A673 (cell line): ENCODE data around the gene MOSMO. TPM values are rescaled to one million over a fixed set of nuclear protein-coding genes. Genes with fewer than 3 reads are reported as not detected.
A peak's percentile ranks its signal among the peaks of the same experiment; 100 is the strongest.

ENCODE experiments used
- BruUV-seq: library from RNA; stranded (reverse); fragments of 400-500 nt; replicated peaks from 2 replicates; lab custom pipeline; 2021; lab: Mats Ljungman, UMichigan
- CTCF ChIA-PET: fragments of 300-600 bp; sonication (Branson Sonifier 250); formaldehyde crosslinking; loops from one replicate; lab custom pipeline; 2022; ENCODE audit warnings: antibody characterized with exemption; lab: Charles Lee
- POLR2A ChIA-PET: fragments of 300-600 bp; sonication (Branson Sonifier 250); formaldehyde crosslinking; loops from one replicate; lab custom pipeline; 2022; ENCODE audit warnings: antibody characterized with exemption; ENCODE audit not compliant: low non-redundant PET; lab: Charles Lee
- DNase-seq: peaks from one replicate; pipeline ENCODE4 v3.0.0-alpha.2; 2015; ENCODE audit warnings: low spot score
- H3K27ac ChIP-seq: fragments of 200-600 bp; sonication (generic); 2 replicates; pipeline ENCODE4 v1.5.1; 2016; ENCODE audit warnings: mixed run types, low read depth, mild to moderate bottlenecking, mixed read lengths, antibody characterized with exemption, low read length; ENCODE audit not compliant: poor library complexity, severe bottlenecking
- H3K27me3 ChIP-seq: fragments of 200-600 bp; sonication (generic); replicated peaks from 2 replicates; pipeline ENCODE4 v1.6.1; 2017; ENCODE audit warnings: mixed run types, low read depth, mild to moderate bottlenecking, mixed read lengths, antibody characterized with exemption, low read length; ENCODE audit not compliant: insufficient read depth, poor library complexity
- H3K36me3 ChIP-seq: fragments of 200-600 bp; sonication (generic); 2 replicates; pipeline ENCODE4 v1.6.1; 2016; ENCODE audit warnings: mixed run types, mild to moderate bottlenecking, mixed read lengths, antibody characterized with exemption, low read length; ENCODE audit not compliant: insufficient read depth, poor library complexity, severe bottlenecking
- H3K4me1 ChIP-seq: fragments of 200-600 bp; sonication (generic); 2 replicates; pipeline ENCODE4 v1.6.1; 2017; ENCODE audit warnings: mixed run types, mild to moderate bottlenecking, mixed read lengths, antibody characterized with exemption, low read length; ENCODE audit not compliant: insufficient read depth, poor library complexity, severe bottlenecking
- H3K4me3 ChIP-seq: fragments of 200-600 bp; sonication (generic); 2 replicates; pipeline ENCODE4 v1.5.1; 2016; ENCODE audit warnings: low read depth, mixed run types, mild to moderate bottlenecking, mixed read lengths, low read length; ENCODE audit not compliant: poor library complexity, severe bottlenecking
- H3K9me3 ChIP-seq: fragments of 200-600 bp; sonication (generic); 2 replicates; pipeline ENCODE4 v1.6.1; 2016; ENCODE audit warnings: mixed run types, low read depth, mild to moderate bottlenecking, mixed read lengths, antibody characterized with exemption, low read length; ENCODE audit not compliant: poor library complexity, severe bottlenecking
- EZH2 ChIP-seq: fragments of 200-600 bp; sonication (generic); IDR thresholded peaks from 2 replicates; pipeline ENCODE4 v1.6.1; 2017; ENCODE audit warnings: borderline replicate concordance, low read depth, mild to moderate bottlenecking, mixed read lengths, antibody characterized with exemption, low read length; ENCODE audit not compliant: poor library complexity, severe bottlenecking
- intact Hi-C: fragments of 100-400 bp; cut with micrococcal nuclease; formaldehyde crosslinking; loops from one replicate; pipeline ENCODE4 v1.10.0; 2022; ENCODE audit not compliant: unreplicated experiment
- total RNA-seq: library from RNA; stranded (reverse); gene quantifications from 2 replicates; pipeline ENCODE4 v1.2.3, GENCODE V29; 2021
- TF ChIP-seq, protein P1 (sequence below): fragments of 300-800, 200-600 bp; sonication (generic); conservative IDR thresholded peaks from 2 replicates; pipeline ENCODE4 v1.5.1; 2017; ENCODE audit warnings: low read depth, mild to moderate bottlenecking, antibody characterized with exemption, low read length, moderate library complexity, mixed read lengths

MOSMO gene
- total RNA-seq, 1 experiment from 2014 or later, result 14.6 TPM

DNA sequence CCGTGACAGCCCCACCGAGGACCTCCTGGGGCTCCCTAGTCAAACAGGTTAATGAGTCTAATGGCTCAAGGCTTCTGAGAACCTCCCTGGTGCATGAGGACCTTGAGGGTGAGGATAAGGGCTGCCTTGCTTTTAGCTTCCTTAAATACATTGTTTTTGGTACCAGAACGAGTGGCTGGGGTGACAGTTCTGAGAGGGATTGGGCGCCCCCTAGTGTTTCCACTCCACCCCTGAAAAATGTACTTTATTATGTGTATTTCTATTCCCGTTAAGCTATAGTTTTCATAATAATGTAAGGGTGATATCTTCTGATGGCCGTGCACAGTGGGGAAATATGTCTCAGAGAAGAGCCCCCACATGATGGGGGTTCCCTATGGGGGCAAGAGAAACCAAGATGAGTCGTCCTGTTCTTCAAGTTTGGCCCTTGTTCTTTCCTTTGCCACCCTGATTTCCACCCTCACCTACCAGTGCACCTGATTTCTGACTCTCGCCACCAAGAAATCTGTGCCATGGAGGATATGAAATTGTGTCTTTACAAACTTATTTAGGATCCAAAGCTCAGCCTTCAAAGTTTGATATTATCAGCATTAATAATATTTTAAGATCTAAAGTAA, 69.9 kb downstream of the MOSMO start:
- TF ChIP-seq, protein P1, sequence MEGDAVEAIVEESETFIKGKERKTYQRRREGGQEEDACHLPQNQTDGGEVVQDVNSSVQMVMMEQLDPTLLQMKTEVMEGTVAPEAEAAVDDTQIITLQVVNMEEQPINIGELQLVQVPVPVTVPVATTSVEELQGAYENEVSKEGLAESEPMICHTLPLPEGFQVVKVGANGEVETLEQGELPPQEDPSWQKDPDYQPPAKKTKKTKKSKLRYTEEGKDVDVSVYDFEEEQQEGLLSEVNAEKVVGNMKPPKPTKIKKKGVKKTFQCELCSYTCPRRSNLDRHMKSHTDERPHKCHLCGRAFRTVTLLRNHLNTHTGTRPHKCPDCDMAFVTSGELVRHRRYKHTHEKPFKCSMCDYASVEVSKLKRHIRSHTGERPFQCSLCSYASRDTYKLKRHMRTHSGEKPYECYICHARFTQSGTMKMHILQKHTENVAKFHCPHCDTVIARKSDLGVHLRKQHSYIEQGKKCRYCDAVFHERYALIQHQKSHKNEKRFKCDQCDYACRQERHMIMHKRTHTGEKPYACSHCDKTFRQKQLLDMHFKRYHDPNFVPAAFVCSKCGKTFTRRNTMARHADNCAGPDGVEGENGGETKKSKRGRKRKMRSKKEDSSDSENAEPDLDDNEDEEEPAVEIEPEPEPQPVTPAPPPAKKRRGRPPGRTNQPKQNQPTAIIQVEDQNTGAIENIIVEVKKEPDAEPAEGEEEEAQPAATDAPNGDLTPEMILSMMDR, result peak; percentile 93
- no peak for TF ChIP-seq EZH2
- peak; percentile 74 for DNase-seq
- ChIA-PET POLR2A (no interaction called here), CTCF (interaction anchor here (0.6 to 4.0 kb wide), 20 partner anchors 9 to 319 kb away, joined by 3 to 89 read pairs (median 4); partner anchors contain the start of genes MOSMO, PDZD9 and VWA3A)
- BruUV-seq, result no TSS peak
- H3K27ac ChIP-seq, result no peak overlapping the region
- H3K9me3 ChIP-seq, result no peaks in the 10 kb centered on the region
- H3K36me3 ChIP-seq, result no peaks in the 10 kb centered on the region
- H3K4me1 ChIP-seq, result no peaks in the 10 kb centered on the region
- no peak overlapping the region for H3K4me3 ChIP-seq
- intact Hi-C loops, result loop anchor here (1.0 kb wide), 1 partner anchor 77 kb away; the partner anchor contains the start of gene PDZD9
- H3K27me3 ChIP-seq, result no peaks in the 10 kb centered on the region

DNA sequence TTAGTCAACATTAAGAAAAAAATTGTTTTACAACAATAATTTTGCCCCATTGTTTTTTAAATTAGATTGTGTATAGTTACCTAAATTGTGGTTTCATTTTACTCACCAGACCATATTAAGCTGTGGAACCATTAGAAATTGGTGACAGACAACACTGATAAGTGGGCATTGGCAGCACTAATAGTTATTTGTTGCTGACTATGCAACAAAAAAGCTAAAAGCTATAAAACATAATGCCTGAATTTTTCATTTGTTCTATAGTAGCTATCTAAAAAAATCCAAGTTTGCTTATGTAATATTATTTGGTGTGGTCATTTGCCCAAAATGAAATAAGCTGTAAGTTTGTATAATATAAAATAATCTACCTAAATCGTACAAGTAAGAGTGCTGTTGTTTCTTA, 70.7 kb downstream of the MOSMO start:
- BruUV-seq, result no TSS peak
- TF ChIP-seq EZH2, result no peak
- TF ChIP-seq, protein P1, result no peak
- intact Hi-C loops, result no loop called here
- POLR2A ChIA-PET, result no interaction called here
- Histone ChIP-seq H3K9me3 (no peaks in the 10 kb centered on the region), H3K4me1 (no peaks in the 10 kb centered on the region), H3K27me3 (no peaks in the 10 kb centered on the region), H3K27ac (no peak overlapping the region), H3K4me3 (no peak overlapping the region), H3K36me3 (no peaks in the 10 kb centered on the region)
- no peak for DNase-seq
- CTCF ChIA-PET, result interaction anchor here (0.5 to 4.0 kb wide), 5 partner anchors 20 to 128 kb away, joined by 3 to 89 read pairs (median 17); partner anchors contain the start of gene PDZD9

DNA sequence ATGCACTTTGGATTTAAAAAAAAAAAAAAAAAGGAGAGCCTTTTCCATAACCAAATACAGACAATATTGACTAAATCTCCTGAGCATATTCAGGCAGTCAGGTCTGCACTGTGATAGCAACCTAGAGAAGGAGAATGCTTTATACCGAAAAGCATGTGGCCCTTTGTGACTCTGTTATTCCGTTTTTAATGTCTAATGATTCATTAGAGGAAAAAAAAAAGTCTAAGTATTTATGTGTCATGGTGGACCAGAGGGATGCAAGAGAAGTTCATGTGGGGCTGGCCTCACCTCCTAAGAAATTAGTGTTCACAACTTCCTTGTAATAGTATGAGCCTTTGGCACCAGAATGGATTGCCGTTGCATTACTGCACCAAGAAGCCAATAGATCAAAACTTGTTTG, 73.1 kb downstream of the MOSMO start:
- Histone ChIP-seq H3K4me3 (no peak overlapping the region), H3K9me3 (no peaks in the 10 kb centered on the region), H3K36me3 (no peaks in the 10 kb centered on the region), H3K27ac (no peak overlapping the region), H3K27me3 (no peaks in the 10 kb centered on the region), H3K4me1 (no peaks in the 10 kb centered on the region)
- CTCF ChIA-PET, result interaction anchor here (4.0 kb wide), 1 partner anchor 81 kb away, joined by 89 read pairs; the partner anchor contains the start of gene PDZD9
- no TSS peak for BruUV-seq
- intact Hi-C loops, result no loop called here
- no peak for TF ChIP-seq EZH2
- TF ChIP-seq, protein P1, result no peak
- POLR2A ChIA-PET, result no interaction called here
- DNase-seq, result no peak
